Measurements from ENCODE around the gene EIF2D. TPM values are rescaled to one million over a fixed set of nuclear protein-coding genes. Genes with fewer than 3 reads are reported as not detected.

Gene EIF2D
- total RNA-seq, 2 experiments from 2014 or later, result 97.9 to 100 TPM

DNA sequence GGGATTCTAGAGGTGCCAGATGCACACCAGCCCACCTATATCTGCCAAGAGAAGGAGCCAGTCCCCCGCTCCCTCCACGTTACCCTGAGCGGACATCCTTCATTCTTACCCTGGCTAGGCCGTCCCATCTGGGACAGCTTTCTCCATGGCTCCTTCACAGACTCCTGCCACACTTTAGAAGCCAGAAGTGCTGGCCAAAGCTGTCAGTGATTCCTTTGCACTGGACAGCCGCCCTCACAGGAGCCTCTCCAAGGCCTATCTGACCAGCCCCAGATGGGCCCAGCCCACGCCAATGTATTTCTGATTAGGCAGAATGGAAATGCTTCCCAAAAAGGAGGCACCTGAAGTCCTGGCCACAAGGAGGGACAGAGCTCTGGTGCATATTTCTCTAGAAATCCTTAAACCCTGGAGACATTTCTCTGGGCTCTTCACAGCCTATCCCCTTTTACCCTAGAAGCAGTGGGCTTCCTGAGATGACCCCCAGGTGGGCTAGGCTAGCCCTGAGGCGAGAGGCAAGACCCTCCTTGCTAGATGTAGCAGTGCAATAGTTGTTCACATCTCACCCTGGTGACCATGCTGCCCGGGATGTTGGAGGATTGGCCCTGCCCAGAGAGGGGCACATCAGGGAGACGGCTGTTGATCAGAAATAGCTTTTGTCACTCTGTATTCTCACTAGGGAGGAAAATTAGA is 60.8 kb downstream of the EIF2D start:
- ChIA-PET CTCF (interaction anchor here (1.2 to 21.1 kb wide), 10 partner anchors 10 to 112 kb away, joined by 3 to 417 read pairs (median 8); partner anchors contain the start of genes EIF2D, IKBKE and RASSF5), POLR2A (interaction anchor here (0.8 to 1.6 kb wide), 8 partner anchors 10 to 41 kb away, joined by 3 to 8 read pairs (median 4); no protein-coding TSS in a partner anchor)

DNA sequence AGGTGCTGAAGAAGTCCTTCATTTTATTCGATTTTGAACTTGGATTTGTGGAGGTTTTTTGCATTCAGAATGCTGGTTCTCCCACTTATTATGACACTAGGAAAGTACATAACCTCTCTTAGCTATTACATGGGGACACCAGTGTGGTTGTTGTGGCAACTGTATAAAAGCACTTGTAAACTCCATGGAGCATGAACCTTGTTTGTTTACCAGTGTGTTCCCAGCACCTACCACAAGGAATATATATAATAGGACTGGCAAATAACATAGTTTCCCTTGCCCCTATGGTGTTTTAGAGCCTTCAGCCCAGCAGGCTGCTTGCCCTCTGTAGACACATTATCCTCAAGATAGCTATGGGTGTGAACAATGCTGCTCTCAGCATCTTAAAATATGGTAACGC is 61.8 kb downstream of the EIF2D start:
- ChIA-PET CTCF (interaction anchor here (1.2 to 21.1 kb wide), 4 partner anchors 30 to 113 kb away, joined by 4 to 417 read pairs (median 11); partner anchors contain the start of gene IKBKE), POLR2A (interaction anchor here (1.0 kb wide), 1 partner anchor 13 kb away, joined by 5 read pairs; no protein-coding TSS in a partner anchor)

DNA sequence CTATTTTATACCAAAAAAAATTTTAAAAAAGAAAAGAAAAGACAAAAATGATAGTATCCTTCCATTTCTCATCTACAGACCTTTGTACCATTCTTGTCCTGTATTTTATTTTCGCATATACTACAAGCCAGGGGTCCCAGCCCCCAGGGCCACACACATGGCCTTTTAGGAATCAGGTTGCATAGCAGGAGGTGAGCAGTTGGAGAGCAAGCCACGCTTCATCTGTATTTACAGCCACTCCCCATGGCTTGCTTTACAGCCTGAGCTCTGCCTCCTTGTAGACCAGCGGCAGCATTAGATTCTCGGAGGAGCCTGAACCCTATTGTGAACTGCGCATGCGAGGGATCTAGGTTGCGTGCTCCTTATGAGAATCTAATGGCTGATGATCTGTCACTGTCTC is 65.2 kb downstream of the EIF2D start:
- CTCF ChIA-PET, result interaction anchor here (1.1 to 5.0 kb wide), 2 partner anchors 36 to 57 kb away, joined by 3 to 109 read pairs; no protein-coding TSS in a partner anchor
- POLR2A ChIA-PET, result no interaction called here

DNA sequence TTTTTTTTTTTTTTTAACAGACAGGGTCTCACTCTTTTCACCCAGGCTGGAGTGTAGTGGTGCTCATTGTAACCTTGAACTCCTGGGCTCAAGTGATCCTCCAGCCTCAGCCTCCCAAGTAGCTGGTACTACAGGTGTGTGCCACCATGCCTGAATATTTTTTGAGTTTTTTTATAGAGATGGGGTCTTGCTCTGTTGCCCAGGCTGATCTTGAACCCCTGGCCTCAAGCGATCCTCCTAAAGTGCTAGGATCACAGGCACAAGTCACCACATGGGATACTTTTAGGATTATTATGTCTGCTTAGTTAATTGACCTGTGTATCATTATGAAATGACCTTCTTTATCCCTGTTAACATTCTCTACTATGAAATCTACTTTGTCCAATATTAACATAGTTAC is 66.9 kb downstream of the EIF2D start:
- CTCF ChIA-PET, result interaction anchor here (0.6 to 5.0 kb wide), 35 partner anchors 9 to 246 kb away, joined by 3 to 109 read pairs (median 5); partner anchors contain the start of genes DYRK3, EIF2D and RASSF5
- POLR2A ChIA-PET, result interaction anchor here (0.6 to 1.5 kb wide), 6 partner anchors 10 to 75 kb away, joined by 3 to 10 read pairs (median 4); no protein-coding TSS in a partner anchor

DNA sequence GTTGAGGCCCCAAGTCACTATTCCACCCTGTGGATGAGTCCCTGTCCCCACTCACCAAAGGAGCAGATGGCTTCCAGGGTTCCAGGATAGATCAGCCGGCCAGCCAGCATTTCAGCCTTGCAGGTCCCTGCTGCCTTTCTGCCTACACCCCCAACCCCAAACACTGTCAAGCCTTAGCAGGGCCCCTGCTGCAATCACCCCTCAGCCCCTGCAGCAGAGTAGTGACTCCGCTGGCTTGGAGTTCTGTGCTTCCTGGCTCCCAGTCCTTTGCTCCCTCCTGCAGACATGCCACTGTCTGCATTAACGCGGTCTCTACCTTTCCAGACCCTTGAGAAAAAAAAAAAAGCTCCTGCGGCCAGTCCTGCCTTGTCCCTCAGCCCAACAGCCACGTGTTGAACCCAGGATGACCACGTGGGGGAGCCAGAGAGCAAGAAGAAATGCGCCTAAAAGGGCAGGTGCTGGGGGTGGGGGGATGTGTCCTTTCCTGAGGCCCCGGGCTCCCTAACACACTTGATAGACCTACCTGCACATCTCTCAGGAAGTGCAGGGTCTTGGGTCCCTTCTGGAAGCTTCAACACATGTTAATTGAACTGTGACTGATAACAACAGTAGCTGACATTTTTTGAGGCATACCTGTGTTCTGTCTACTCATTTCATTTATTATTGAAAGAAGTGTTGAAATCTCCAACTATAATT is 67.6 kb downstream of the EIF2D start:
- POLR2A ChIA-PET, result interaction anchor here (0.6 to 1.5 kb wide), 6 partner anchors 11 to 74 kb away, joined by 3 to 10 read pairs (median 4); no protein-coding TSS in a partner anchor
- CTCF ChIA-PET, result interaction anchor here (0.5 to 5.0 kb wide), 35 partner anchors 9 to 171 kb away, joined by 3 to 109 read pairs (median 5); partner anchors contain the start of genes DYRK3, EIF2D and RASSF5

Other genes starting within 250 kb of the EIF2D start
- gene IKBKE, start 142.0 kb downstream of the EIF2D start, total RNA-seq, result 10 to 100 TPM; 15.3 to 16.9 TPM
- 100 to 1,000 TPM; 198 to 199 TPM for gene RASSF5, start 104.9 kb downstream of the EIF2D start, total RNA-seq
- gene DYRK3, start 23.1 kb upstream of the EIF2D start, total RNA-seq, result 10 to 100 TPM; 12.7 to 14.4 TPM
- gene MAPKAPK2, start 72.4 kb upstream of the EIF2D start, total RNA-seq, result 10 to 100 TPM; 86.9 to 87.3 TPM
- gene IL19, start 158.3 kb upstream of the EIF2D start, total RNA-seq, result not detected
- 1 to 10 TPM; 6.2 to 6.4 TPM for gene IL10, start 160.0 kb upstream of the EIF2D start, total RNA-seq